ENCODE measurements around the gene MS4A15. TPM values are rescaled to one million over a fixed set of nuclear protein-coding genes. Genes with fewer than 3 reads are reported as not detected.

The MS4A15 gene
- total RNA-seq, 2 donors from 2014 or later: not detected

- no peak for ATAC-seq
- no peaks in the 10 kb centered on the region for H3K36me3 ChIP-seq (replicated peaks in 1 of 2; ENCODE audit: insufficient read depth in 1 of 2, low read depth in 2 of 2)
- no peaks in the 10 kb centered on the region for H3K9me3 ChIP-seq
- TF ChIP-seq CTCF (IDR thresholded peaks at IDR 0.05) (no peak), POLR2A (IDR thresholded peaks at IDR 0.05) (no peak)
- H3K4me3 ChIP-seq: no peak overlapping the region
- intact Hi-C loops (cut with DNase I): no loop called here
- H3K27ac ChIP-seq: no peak overlapping the region
- 82 to 85% methylated on average over 7 of the region's 7 CpGs for WGBS, 2 donors
- H3K27me3 ChIP-seq: no peaks in the 10 kb centered on the region
- no peak for DNase-seq
- no peaks in the 10 kb centered on the region for H3K4me1 ChIP-seq
Observed at GRCh38 chr11:60783911-60784310, 27.2 kb downstream of the MS4A15 start.

- Histone ChIP-seq H3K9me3 (no peaks in the 10 kb centered on the region), H3K27me3 (no peaks in the 10 kb centered on the region), H3K4me3 (no peak within 1 kb of the TSS), H3K36me3 (replicated peaks in 1 of 2; ENCODE audit: insufficient read depth in 1 of 2, low read depth in 2 of 2) (no peaks in the 10 kb centered on the region), H3K27ac (no peak within 1 kb of the TSS), H3K4me1 (no peaks in the 10 kb centered on the region)
- 58 to 67% methylated on average over 8 to 9 of the region's 9 CpGs for WGBS, 2 donors
- intact Hi-C loops (cut with DNase I): no loop called here
- ATAC-seq (no peak), DNase-seq (no peak)
- TF ChIP-seq POLR2A (IDR thresholded peaks at IDR 0.05) (no peak), CTCF (IDR thresholded peaks at IDR 0.05) (no peak)
Observed at GRCh38 chr11:60785136-60785535, 28.5 kb downstream of the MS4A15 start, which contains the start of gene MS4A10. TSS of gene MS4A10 (plus strand) at chr11:60785333. CDS start at chr11:60790336, 5,003 bp downstream.

GRCh38 chr11:60785806-60786361 is 29.2 kb downstream of the MS4A15 start:
- H3K4me1 ChIP-seq: no peaks in the 10 kb centered on the region
- no peak for TF ChIP-seq POLR2A (IDR thresholded peaks at IDR 0.05)
- TF ChIP-seq CTCF (IDR thresholded peaks at IDR 0.05): peak in 1 of 7 experiments; percentile 6
- intact Hi-C loops (cut with DNase I): no loop called here
- H3K27me3 ChIP-seq: no peaks in the 10 kb centered on the region
- ATAC-seq: no peak
- no peak overlapping the region for H3K27ac ChIP-seq
- DNase-seq: no peak
- H3K36me3 ChIP-seq (replicated peaks in 1 of 2; ENCODE audit: insufficient read depth in 1 of 2, low read depth in 2 of 2): no peaks in the 10 kb centered on the region
- H3K4me3 ChIP-seq: no peak overlapping the region
- WGBS, 2 donors: 57 to 58% methylated on average over 8 of the region's 8 CpGs
- H3K9me3 ChIP-seq: no peaks in the 10 kb centered on the region

GRCh38 chr11:60786811-60787567 is 30.3 kb downstream of the MS4A15 start:
- Histone ChIP-seq H3K27ac (no peak overlapping the region), H3K4me3 (no peak overlapping the region), H3K36me3 (replicated peaks in 1 of 2; ENCODE audit: insufficient read depth in 1 of 2, low read depth in 2 of 2) (no peaks in the 10 kb centered on the region), H3K27me3 (no peaks in the 10 kb centered on the region), H3K9me3 (no peaks in the 10 kb centered on the region), H3K4me1 (no peaks in the 10 kb centered on the region)
- intact Hi-C loops (cut with DNase I): no loop called here
- 44 to 45% methylated on average over 5 to 15 of the region's 15 CpGs for WGBS, 2 donors
- no peak for TF ChIP-seq POLR2A (IDR thresholded peaks at IDR 0.05)
- TF ChIP-seq CTCF (IDR thresholded peaks at IDR 0.05): no peak
- ATAC-seq: peak; percentile 24
- peak; percentile 32 to 67 (median 62) for DNase-seq
